Measurements from ENCODE around the gene UQCRQ.
"Not testable (repeated sequence)": the region's sequence is repeated elsewhere in the genome, so short reads cannot be mapped to it uniquely, and the experiment has no call there.

Gene UQCRQ

DNA sequence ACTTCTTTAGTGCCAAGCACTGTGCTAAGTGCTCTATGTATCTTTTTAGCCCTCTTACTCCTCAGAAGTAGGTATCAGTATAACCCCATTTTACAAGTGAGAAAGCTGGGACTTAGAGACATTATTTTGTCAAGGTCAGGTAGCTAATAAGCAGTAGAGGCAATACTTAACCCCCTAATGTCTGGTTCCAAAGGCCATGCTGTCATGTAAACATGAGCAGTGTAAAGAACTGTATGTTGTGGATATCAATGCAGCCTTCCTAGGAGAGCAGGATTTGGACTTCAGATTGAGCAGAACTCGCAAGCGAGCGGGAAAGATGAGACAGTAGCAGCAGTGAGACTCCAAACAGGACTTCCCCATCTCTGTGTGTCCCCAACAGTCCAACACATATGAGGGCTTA lies 32.4 kb upstream of the UQCRQ start:
- DNase-seq = no peak

DNA sequence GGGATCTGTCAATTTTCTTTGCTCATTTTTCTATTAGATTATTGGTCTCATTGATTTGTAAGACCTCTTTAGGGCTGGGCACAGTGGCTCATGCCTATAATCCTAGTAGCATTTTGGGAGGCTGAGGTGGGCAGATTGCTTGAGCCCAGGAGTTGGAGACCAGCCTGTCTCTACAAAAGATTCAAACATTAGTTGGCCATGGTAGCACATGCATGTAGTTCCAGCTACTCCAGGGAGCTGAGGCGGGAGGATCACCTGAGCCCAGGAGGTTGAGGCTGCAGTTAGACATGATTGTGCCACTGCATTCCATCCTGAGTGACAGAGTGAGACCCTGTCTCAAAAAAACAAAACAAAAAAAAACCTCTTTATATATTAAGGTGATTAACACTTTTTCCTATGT lies 29.6 kb upstream of the UQCRQ start:
- no peak for DNase-seq

DNA sequence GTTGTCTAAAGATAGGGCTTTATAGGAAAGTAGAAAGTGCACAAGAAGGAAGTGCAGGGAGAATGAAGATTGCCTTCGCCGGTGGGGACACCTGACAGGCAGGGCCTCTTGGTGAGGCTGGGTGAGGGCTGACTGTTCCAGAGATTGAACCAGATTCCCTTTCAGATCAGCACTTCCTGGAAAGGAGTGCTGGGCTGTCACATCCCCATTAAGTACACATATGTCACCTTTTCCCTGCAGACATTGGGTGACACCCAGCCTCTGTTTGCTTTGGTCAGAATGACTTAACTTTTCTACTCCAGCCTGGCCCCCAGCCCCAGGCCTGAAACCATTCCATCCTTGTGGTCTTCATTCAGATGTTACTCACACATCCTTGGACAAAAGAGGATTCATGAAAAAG lies 28.6 kb upstream of the UQCRQ start:
- no peak for DNase-seq

DNA sequence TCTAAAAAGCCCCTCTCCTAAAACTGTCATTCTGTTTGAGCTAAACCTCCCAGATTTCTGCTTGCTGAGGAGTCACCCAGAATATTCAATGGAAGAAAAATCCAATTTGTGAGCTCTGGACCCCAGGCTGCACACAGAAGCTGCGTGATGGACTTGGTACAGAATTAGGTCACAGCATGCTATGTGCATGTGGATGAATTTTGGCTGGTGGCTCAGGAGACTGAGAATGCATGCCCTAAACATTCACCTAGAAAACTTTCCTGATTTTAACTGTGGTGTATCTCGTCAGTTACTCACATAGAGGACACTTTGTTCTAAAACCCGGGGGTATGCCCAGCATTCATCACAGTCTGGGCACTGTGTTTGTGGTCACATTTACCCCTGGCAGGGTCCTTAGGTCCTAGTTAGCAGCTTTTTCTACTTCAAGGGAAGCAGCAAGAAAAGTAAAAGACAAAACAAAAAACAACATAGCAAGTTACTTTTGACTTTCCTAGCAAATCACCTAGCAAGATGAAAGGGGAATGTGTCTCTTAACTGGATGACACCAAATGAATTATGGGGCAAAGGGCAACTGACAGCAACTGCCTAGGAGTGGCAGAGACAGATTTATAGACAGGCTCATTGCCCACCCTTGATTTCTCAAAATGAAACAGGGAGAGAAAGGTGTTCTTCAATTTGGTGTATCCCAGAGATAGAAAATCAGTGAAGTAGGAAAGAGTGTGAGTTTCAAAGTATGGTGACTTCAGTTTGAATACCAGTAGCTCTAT lies 27.7 kb upstream of the UQCRQ start:
- DNase-seq = no peak

DNA sequence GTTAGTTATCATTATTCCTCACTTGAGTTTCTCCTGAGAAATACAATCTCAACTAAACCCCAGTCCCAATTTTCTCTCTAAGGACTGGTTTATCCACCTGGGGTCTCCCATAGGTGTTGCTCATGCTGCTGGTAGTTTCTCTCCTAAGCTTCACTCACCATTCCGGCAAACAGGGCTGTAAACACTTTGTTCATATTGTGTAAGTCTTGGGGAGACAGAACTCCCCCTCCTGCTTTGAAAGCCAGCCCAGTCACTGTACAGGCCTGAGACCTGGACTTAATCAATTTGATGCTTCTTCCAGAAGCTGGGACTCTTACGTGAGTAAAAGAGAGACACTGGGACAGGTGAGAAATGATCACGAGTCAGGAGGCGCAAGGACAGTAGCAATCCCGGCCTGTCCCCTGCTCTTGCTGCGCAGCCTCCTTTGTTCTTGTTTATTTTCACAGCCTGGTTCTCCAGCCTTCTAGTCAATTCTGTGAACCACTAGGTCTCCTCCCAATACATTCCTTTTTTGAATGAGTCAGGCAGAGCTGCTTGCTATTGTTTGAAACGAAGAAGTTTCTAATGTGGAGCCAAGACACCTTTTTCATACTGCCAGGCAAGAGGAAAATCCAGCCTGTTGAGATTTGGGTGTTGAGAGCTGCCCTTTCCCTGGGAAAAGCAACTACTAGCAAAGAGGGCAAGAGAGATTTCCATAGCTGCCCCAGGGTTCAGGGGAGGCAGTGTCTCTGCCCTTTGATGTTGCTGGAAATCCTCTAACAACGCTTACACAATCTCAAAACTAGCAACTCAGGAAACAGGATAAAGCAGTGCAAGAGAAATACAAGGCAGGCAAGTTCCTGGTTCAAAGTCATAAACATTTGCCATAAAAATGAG lies 26.8 kb upstream of the UQCRQ start:
- no peak for DNase-seq

DNA sequence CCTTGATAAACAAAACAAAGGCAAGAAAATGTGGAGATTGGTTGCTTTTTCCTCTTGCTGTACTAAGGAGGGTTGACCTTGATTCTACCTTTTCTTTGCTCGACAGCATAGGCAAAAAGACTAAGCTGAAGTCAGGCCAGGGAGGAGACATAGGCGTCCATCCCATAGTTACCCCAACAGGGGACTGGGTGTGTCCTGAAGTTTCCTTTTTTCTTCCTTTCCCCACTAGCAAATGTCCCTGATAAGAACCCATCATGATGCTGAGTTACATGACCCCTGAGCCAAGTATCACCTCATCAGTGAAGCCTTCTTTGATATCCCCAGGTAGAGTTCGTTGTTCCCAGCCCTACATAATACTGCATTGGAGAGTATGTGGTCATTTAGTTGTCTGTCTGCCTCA lies 26.1 kb upstream of the UQCRQ start:
- no peak for DNase-seq

DNA sequence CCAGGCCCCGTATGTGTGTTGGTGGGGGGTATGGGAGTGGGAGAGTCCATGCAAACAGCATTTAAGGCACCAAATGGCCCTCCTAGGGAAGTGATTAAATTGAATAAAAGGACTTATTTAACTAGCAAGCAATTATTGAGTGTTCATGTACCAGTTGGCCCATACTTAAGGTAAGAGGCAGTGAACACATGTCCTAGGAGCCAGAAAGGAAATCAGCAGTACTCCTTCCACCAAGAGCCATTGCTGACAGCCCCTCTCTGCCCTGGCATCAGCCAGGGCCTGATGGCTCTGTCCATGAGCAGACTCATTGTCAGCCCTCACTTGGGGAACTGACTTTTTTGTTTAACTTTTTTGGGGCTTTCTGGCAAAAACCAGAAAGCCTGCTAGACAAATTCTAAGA lies 25.5 kb upstream of the UQCRQ start:
- DNase-seq = no peak

DNA sequence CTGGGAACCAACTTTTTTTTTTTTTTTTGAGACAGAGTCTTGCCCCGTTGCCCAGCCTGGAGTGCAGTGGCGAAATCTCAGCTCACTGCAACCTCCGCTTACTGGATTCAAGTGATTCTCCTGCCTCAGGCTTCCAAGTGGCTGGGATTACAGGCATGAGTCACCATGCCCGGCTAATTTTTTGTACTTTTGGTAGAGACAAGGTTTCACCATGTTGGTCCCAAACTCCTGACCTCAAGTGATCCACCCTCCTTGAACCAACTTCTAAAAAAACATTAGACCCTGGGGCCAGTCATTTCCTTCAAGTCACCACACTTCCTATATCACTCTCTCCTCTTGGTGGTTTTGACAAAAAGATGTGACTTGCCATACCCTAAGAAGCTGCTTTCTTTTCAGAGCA lies 25.1 kb upstream of the UQCRQ start:
- DNase-seq = no peak

DNA sequence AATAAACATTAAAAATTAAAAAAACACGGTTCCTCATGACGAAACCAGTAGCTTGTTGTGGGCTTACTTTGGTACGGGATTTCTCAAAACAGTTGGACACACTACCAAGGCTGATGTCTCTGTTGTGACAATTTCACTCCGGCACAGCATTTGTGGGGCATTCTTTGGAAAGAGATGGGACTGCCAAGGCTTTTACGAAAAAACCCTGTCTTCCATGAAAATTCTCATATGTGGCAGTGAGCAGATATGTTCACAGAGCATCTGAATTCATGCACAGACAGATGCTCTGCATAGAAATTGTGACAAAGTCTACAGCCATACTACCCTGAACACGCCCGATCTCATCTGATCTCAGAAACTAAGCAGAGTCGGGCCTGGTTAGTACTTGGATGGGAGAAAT lies 18.2 kb upstream of the UQCRQ start:
- DNase-seq = no peak

DNA sequence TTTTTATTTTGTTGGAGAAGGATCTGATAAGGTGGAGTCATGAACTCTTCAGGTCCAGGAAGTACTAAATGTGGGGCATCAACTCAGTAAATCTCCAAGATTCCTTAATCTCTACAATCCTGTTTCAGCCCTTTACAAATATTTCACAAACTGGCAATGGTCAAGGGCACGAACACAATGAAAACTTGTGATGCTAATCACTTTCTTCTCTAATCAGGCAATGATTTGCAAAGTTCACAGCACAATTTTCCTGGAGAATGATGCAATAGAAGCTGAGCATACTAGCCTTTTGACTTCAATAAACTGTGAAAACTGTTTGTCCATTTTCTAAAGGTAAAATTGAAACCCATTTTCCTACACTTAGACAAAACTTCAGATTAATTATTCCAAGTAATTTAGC lies 17.1 kb upstream of the UQCRQ start:
- DNase-seq = no peak

DNA sequence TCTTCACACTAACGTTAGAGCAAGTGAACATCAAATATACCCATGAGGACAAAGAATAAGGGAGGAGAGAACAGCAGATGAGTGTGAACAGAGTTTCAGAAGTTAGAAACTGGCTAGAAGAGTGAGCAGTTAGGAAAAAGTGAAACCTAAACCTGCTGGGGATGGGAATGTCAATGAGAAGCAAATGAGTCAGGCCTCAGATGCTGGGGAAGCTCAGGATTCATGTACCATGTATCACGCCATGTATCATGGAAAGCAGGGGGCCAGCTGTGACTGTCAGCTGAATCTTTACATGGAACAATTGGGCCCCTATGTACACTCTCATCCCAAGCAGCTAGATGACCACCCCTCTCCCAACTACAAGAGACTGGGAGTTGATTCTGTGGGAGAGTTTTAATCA lies 16.4 kb upstream of the UQCRQ start:
- no peak for DNase-seq

DNA sequence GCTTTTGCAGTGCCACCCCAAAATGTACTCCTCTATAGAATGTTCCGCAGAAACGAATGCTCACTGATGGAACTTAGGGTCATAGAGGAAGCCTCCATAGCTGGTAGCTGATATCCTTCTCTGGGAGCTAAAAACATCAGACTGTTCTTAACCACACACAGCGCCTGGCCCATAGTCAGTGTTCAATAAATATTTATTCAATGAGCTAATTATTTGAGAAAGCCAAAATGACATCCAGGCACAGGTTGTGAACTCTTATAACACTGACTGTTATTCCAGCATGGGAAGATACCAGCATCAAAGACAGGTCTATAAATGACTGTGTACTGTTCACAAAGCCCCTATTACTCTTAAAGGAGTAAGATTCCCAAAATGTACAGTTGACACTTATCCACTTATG lies 13.1 kb upstream of the UQCRQ start:
- no peak for DNase-seq

DNA sequence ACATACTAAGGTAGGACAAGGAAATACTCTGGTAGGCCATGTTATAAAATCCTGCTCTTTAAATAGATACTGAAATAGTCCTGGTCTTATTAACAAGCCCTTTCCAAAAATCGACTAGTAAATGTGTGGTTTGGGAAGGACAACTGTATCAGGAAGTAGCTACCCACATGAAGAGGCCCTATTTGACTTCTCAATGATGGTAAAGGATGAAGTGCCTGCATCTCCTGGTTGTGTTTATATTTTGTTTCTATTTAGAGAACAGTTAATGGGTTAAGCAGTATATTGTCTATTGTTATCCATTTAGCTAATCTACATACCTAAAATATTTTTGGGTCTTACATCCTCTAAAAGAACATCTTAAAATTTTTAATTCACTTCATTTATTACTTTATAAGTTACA lies 12.7 kb upstream of the UQCRQ start:
- DNase-seq = no peak

DNA sequence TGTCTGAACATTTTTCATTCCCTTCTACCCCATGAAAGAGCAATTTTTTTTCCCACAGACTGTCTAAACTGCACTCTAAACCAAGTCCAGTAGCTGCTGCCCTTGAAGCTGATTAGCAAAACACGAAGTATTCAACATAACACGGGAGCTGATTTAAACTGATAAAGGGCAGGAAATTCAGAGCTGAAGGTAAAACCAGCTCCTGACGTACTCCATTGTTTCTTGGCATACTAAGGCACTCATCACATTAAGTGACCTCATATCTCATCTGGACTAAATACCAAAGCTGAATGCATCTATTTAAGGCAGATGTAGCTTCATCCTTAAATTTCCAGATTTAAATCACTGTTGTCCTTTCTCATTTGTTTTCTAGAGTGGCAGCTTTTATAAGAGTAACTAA lies 12.1 kb upstream of the UQCRQ start:
- DNase-seq = no peak

DNA sequence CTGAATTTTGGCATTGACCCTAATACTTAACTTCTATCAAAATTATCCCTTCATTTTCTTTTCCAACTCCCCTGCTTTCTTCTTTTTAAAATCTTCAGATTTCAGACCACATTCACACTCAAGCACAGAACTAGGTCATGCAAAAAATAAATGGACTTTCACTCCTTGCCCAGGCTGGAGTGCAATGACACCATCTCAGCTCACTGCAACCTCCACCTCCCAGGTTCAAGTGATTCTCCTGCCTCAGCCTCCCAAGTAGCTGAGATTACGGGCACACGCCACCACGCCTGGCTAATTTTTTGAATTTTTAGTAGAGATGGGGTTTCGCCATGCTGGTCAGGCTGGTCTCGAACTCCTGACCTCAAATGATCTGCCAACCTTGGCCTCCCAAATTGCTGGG lies 11.4 kb upstream of the UQCRQ start:
- not testable (repeated sequence) for DNase-seq

DNA sequence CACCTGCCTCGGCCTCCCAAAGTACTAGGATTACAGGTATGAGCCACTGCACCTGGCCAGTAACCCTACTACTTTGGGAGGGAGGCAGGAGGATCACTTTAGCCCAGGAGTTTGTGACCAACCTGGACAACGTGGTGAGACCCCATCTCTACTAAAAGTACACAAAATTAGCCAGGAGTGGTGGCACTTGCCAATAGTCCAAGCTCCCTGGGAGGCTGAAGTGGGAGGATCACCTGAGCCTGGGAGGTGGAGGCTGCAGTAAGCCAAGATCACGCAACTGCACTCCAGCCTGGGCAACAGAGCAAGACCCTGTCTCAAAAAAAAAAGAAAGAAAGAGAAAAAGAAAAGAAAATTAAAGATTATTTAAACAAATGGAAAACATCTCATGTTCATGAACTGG lies 10.4 kb upstream of the UQCRQ start:
- no peak for DNase-seq

DNA sequence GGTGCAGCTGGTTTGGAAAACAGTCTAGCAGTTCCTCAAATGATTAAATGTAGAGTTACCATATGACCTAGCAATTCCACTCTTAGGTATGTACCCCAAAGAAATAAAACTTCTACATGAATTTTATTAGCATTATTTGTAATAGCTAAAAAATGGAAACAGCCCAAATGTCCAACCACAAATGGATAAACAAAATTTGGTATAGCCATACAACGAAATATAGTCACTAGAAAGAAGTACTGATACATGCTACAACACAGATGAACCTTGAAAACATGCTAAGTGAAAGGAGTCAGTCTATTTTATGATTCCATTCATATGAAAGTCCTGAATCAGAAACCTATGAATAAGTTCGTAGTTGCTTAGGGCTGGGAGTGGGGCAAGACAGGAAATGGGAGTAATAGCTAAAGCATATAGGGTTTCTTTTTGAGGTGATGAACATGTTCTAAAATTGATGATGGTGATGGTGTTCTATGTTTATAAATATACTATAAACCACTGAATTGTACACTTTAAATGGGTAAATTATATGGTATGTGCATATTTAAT lies 6.5 kb upstream of the UQCRQ start:
- no peak for DNase-seq

DNA sequence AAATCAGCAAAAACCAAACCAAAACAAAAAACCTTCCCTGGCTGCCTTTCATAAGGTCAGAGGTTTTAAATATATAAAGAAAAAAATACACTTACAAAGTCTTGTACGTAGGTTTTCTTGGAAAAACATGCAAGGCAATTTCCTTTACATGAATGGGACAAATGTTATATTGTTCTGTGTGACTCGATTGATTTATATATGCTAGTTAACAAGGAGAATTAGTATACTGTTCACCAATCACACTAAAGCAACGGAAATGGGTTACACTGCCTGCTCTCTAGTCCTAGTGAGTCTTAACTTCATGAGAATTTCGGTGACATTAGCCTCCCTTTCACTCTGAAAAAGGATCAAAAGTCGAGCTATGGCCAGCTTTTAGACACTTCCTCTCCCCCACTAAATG lies 5.7 kb upstream of the UQCRQ start:
- no peak for DNase-seq

DNA sequence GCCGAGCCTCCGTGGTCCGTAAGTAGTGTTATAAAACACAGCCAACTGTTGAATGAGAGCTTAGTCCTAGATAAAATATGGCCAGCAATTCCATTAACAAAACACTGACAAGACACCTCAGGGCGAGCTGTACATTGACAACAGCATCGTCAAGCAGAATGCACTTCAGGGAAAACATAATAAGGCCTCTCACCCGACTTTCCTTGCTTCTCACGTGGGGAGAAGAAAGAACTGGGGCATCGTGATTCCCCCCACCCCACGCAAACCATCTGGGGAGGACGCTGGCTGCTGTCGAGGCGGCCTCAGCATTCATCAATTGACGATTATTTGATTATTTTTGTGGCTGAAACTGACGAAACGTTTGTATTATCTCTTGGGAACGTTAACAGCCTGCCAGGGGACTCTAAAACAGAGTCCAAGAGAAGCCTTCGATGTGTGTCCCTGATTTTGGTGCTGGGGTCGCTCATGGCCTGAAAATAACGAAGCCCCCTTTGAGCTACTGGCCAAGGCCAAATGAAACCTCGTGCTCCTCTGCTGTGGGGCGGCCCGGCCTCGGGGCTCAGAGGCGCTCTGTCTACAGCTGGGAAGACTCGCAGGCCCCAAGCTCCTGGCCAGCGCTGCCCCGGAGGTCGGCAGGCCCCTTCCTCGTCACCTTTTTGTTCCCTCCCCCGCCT lies 637 bp upstream of the UQCRQ start:
- no peak for DNase-seq

DNA sequence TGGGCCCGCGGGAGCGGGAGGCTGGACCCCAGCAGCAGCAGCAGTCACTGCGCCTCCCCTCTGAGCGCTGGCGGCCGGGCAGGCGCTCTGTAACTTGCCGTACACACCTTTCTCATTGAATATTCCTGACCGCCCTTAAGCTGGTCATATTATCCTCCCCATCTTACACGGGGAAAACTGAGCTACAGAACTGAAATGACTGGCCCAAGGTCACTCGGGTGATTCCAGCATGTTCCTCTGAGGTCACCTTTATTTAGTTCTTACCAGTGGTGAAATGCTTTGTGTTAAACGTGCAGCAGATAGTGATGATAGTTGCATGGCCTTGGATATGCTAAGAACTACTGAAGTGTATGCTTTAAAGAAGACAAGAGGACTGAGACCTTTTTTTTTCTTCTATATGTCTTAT lies 607 bp downstream of the UQCRQ start:
- DNase-seq = no peak

DNA sequence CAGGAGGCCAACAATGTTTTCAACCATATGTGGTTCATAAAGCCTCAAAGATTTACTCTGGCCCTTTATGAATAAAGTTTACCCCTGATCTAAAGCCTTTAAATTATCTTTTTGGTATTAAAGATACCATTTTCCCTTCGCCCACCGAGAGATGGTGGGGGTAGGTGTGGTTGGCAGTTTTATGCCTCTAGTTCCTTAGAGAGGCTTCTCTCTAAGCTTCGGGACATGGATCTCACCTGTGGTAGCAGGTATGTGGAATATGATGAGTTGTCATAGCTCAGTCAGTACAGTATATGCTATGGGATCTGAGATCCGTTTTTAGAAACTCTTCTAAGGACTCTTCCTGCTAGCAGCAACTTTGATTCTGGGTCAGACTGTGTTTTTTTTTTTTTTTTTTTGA lies 2.3 kb downstream of the UQCRQ start:
- DNase-seq = no peak

DNA sequence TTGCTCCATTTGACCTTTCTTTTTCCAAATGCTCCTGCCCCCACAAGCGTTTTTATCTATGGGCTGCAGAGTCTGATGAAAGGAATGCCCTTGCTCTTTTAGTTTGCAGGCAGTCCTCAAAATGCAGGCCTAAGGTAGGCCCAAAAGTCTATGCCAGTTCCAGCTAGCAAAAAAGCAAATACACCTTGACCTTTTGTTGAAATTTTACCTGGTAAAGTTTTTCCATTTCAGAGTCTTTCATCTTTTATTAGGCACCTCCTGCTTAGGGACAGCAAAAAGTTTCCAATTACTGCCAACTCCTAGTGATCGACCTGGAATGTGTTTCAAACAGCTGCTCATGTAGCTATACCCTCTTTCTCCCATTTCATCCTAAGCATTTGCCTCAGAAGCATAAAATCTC lies 4.4 kb downstream of the UQCRQ start:
- no peak for DNase-seq

DNA sequence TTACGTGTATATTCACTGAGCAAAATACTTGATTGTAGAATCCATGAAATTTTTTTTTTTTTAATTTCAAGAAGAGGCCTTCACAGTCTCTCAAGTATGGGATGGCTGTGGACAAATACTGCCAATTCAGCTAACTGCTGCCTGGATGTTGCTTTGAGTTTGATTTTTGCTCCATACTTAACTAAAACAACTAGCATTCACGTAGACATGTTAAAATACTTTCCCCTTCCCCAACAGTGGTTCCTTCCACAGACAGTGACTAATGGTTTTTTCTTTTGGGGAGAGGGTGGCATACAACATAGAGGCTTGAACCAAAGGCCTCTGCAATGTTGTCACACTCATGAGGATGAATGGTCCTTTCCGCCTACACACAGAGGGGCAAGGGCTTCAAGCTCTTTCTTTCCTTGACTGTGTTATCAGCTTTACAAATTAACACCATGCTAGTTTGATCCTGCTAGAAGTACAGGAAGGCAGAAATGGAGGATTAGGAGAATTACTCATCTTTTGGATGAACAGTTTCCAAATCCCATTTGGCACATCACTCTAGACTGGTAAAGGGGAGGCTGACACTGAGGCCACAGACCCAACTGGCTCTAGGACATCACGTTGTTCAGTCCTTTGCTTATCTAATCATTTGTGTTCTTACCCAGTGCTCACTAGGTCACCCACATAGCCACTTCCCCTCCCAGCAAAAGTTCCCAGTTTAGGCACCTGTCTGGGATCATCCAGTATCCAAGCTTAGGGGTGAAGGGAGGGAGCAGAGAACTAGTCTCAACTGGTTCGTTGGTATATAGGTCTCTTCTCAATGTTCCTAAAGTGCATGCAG lies 5.2 kb downstream of the UQCRQ start:
- DNase-seq = no peak

All from activated naive CD4-positive, alpha-beta T cell (primary cell).